HG03108 (cell line): ENCODE results near the gene GUCA2B.

Experiments used
- ATAC-seq: cut with Tn5 transposase; IDR thresholded peaks from one replicate; pipeline ENCODE4 v1.9.1; 2021; ENCODE audit warnings: moderate library complexity; ENCODE audit not compliant: unreplicated experiment

Gene GUCA2B

GRCh38 chr1:42165511-42166210 is 12.5 kb downstream of the GUCA2B start:
- ATAC-seq, result no peak

DNA sequence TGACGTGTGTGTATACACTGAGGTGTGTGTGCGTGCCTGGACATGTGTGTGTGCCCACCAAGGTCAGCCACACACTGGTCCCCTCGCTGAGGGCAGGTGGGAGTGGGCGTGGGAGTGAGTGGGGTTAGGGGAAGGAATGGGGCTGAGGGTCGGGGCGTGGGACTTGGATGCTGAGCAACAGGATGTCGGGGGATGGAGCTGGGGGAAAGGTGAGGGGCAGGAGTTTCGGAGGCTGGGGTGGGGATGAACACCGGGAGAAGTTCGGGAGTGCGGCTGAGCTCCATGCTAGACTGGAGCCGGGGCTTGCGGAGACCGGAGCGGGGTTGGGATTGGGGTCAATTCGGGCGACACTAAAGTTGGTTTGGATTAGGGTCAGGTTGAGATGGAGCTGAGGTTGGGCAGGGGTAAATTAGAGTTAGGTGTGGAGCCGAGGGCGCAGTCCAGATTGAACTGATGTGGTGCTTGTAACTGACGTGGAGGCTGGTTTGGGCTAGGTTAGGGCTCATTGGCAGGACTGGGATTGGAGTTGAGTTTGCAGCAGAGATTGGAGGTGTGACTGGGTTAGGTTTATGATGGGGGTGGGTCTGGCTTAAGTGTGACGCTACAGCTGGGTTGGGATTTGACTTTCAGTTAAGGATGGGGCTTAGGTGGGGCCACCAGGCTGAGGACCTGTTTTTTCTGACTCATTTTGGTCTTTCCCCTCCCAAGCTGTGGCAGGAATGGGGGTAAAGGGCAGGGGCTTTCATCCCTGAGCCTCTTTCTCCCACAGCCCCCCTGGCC is 14.6 kb downstream of the GUCA2B start:
- ATAC-seq, result no peak

DNA sequence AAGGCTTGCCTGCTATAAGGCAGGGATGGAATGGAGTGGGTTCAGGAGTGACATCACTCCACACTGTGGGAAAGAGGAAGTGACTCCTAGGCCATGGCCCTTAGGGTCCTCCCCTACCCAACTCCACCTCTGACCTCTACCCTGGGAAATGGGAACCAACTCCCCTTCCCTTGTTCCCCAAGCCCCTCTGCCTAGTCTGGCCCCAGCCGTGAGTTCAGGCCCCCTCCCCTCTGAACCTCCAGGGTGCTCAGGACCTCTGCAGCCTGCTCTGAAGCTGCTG is 15.1 kb downstream of the GUCA2B start:
- no peak for ATAC-seq

- ATAC-seq, result no peak
Observed at GRCh38 chr1:42168763-42169162, 15.6 kb downstream of the GUCA2B start.

- no peak for ATAC-seq
Observed at GRCh38 chr1:42170779-42171621, 17.8 kb downstream of the GUCA2B start.

DNA sequence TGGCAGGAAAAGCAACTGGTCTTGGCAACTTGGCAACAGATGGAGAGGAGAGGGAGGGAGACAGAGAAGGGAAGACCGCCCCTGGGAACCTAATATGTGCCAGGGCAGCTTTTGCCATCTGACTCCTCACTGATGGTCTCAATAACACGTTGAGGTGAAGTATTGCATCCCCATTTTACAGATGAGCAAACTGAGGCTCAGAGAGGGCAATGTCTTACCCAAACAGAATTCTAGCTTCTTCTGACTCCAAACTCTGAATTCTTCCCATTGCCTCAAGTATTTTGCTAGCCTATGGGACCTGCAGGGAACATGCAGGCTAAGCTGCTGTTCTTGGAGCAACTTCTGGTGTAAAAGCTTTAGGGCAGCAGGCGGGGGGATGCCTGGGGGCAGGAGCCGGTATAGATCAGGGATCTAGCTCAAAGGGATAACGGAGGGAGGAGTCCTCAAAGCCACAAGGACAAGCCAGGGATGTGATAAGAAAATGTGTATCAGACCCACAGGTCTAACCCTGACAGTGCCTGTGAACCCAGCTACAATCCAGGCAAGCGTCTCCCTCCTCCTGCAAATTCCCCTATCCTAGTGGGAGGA is 18.6 kb downstream of the GUCA2B start:
- no peak for ATAC-seq

DNA sequence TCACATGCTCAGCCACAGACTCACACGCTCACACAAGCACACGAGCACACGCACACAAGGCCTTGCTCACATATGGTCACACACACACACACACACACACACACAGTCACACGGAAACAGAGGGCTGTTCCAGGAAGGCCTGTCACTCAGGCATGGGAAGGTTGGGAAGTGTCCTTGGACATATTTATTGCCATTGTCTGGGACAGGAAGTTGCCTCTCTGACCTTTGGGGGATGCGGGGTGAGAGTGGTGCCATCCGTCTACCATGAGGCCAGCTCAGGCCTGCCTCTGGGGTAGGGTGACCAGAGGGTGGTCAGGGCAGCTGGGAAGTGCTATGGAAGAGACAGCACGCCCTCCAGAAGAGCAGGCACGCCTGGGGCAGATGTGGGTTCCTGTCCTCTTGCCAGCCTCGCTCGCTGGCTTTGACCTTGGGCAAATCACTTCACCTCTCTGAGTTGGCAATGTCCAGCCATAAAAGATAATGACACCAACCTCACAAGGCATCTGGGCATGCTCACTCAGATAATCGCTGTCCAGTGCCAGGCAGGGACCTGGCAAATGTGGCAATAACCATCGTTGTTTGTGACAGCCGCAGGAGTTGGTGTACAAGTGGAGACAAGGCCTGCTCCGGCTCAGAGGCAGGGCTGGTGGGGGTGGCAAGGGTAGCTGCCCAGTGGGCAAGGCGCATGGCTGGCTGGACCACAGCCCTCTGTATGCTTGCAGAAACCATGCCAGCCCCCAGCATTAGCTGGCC is 19.3 kb downstream of the GUCA2B start:
- ATAC-seq, result no peak

- no peak for ATAC-seq
Observed at GRCh38 chr1:42173155-42173933, 20.1 kb downstream of the GUCA2B start.

GRCh38 chr1:42173961-42174735 is 20.9 kb downstream of the GUCA2B start:
- ATAC-seq, result no peak

DNA sequence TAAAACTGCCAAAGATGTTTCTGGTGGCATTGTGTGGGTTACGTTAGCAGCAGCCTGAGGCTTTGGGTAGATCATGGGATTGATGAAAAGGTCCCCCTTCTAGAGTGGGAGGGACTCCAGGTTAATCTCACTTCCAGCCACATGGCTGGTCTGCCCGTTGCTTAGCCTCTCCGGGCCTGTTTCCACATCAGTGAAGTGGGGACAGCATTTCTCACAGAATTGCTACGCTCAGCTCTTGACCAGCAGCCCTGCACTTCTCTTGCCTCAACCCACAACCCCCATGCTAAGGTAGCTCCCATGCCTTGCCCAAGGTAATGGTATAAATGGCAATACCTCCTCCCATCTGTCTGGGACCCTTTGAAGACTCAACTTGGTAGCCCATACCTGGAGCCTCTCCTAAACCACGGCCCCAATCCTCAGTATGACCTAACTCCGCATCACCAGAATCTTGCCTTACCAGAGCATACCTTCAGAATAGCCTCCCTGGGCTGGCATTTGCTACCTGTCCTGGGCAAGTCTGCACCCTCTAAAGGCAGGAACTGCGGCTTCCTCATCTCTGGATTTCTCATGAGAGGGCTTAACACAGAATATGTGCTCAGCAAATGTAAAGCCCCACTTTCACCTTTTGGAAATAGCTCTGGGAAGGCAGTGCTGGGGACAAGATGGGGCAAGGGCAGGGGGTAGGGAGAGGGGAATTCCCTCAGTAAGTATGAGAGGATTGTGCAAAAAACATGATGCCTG is 22.3 kb downstream of the GUCA2B start:
- ATAC-seq, result no peak

GRCh38 chr1:42176902-42177519 is 23.8 kb downstream of the GUCA2B start:
- ATAC-seq, result no peak

DNA sequence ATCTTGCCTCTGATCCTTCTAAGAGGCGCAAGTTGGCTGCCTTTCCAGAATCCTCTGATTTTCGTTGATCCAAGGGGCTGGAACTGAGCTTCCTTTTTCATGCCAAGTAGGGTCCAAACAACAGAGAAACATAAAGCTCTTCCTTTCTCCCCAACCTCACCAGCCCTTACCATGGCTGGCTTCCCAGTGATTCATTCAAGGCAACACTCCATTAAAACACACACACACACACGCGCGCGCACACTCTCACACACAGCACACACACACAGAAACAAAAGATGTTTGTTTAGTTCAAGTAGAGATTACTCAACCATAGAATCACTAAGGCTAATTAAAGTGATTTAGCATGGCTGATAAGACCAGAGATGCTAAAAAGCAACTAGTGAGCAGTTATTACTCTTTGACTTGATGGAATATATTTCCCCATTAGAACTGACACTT is 24.4 kb downstream of the GUCA2B start:
- no peak for ATAC-seq

GRCh38 chr1:42178249-42178648 is 25.0 kb downstream of the GUCA2B start:
- no peak for ATAC-seq

- ATAC-seq, result no peak
Observed at GRCh38 chr1:42179275-42179674, 26.1 kb downstream of the GUCA2B start.

GRCh38 chr1:42179900-42180329 is 26.7 kb downstream of the GUCA2B start:
- no peak for ATAC-seq

DNA sequence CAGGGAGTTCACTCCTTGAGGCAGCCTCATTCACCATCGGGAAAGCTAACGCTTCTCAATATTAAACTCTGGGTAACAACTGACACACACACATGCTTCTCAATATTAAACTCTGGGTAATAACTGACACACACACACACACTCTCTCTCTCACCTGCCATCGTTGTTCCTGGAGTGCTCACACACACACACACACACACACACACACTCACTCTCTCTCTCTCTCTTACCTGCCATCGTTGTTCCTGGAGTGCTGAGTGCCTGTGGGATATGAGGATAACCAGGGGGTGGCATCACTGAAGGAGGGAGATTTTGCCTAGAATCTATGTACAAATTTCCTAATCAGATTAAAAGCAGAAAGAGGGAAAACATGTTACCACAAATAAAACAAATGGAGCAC is 28.5 kb downstream of the GUCA2B start:
- ATAC-seq, result no peak

- ATAC-seq, result no peak
Observed at GRCh38 chr1:42183210-42183956, 30.2 kb downstream of the GUCA2B start.
